ENCODE measurements around the gene STYXL1. TPM values are rescaled to one million over a fixed set of nuclear protein-coding genes. Genes with fewer than 3 reads are reported as not detected.
"Not testable (repeated sequence)": the region's sequence is repeated elsewhere in the genome, so short reads cannot be mapped to it uniquely, and the experiment has no call there.

Gene STYXL1
- total RNA-seq, 2 donors from 2014 or later, result 31.0 to 31.1 TPM

DNA sequence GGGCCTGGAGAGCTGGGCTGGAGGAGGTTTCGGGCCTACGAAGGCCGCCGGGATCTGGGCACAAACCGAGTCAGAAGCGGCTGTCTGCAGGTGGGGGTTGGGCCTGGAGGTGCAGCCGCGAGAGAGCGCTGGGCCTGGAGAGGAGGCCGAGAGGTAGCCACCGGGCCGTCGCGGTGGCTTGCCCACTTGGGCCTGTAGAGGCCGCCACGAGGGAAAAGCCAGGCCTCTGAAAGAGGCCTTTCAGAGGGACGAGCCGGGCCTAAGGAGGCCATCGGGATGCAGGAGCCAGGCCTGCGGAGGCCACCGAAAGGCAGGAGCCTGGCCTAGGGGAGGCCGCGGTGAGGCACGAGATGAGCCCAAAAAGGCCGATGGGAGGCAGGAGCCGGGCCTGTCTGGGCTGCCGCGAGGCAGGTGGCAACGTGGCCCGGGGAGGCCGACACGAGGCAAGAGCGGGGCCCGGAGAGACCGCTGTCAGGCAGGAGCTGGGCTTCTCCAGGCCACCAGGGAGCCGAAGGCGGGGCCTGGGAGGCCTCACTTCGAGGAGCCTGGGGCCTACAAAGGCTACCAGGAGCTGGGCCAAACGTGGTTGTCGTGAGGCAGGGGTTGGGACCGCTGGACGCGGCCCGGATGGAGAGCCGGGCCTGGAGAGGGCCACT lies 25.7 kb upstream of the STYXL1 start:
- ATAC-seq (replicated peaks), result no peak
- Mint-ChIP-seq H3K4me3 (no peak overlapping the region), H3K9me3 (no peaks in the 10 kb centered on the region), H3K4me1 (peaks cover 5% of the 10 kb centered on the region), H3K36me3 (ENCODE audit: low read depth) (no peaks in the 10 kb centered on the region), H3K27me3 (no peaks in the 10 kb centered on the region), H3K27ac (no peak overlapping the region)

DNA sequence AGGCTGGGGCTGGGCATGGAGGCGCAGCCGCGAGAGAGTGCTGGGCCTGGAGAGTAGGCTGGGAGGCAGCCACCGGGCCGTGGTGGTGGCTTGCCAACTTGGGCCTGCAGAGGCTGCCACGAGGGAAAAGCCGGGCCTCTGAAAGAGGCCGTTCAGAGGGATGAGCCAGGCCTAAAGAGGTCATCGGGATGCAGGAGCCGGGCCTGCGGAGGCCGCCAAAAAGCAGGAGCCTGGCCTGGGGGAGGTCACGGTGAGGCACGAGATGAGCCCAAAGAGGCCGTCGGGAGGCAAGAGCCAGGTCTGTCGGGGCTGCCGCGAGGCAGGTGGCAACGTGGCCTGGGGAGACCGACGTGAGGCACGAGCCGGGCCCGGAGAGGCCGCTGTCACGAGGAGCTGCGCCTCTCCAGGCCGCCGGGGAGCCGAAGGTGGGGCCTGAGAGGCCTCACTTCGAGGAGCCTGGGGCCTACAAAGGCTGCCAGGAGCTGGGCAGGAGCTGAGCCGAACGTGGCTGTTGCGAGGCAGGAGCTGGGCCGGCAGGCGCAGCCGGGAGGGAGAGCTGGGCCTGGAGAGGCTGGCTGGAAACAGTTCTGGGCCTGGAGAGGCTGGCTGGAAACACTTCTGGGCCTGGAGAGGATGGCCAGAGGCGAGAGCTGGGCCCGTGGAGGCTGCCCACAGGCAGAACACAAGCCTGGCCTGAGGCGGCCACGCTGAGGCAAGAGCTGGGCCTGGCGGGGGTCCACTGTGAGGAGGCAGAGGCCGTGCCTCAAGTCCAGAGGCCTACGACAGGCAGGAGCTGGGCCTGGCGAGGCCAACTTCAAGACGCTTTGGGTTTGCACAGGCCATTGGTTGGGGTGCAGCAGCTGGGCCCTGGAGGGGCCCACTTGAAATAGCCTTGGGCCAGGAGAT lies 24.7 kb upstream of the STYXL1 start:
- Mint-ChIP-seq H3K4me3 (no peak overlapping the region), H3K9me3 (no peaks in the 10 kb centered on the region), H3K36me3 (ENCODE audit: low read depth) (no peaks in the 10 kb centered on the region), H3K27ac (no peak overlapping the region), H3K27me3 (no peaks in the 10 kb centered on the region), H3K4me1 (peaks cover 5% of the 10 kb centered on the region)
- ATAC-seq (replicated peaks), result no peak

DNA sequence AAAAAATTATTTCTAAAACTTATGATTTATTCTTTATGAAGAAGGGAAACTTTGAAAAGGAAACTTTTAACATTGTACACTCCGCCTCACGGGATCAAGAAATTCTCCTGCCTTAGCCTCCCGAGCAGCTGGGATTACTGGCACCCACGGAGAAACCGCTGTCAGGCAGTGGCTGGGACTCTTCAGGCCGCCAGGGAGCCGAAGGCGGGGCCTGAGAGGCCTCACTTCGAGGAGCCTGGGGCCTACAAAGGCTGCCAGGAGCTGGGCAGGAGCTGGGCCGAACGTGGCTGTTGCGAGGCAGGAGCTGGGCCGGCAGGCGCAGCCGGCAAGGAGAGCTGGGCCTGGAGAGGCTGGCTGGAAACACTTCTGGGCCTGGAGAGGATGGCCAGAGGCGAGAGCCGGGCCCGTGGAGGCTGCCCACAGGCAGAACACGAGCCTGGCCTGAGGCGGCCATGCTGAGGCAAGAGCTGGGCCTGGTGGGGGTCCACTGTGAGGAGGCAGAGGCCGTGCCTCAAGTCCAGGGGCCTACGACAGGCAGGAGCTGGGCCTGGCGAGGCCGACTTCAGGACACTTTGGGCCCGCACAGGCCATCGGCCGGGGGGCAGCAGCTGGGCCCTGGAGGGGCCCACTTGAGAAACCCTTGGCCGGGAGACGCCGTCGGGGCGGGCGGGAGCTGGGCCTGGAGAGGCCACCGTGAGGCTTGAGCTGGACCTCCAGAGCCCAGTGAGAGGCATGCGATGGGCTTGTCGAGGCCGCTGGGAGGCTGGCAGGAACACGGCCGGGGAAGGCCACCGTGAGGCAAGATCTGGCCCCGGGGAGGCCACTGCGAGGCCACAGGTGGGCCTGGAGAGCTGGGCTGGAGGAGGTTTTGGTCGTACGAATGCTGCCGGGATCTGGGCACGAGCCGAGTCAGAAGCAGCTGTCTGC lies 23.8 kb upstream of the STYXL1 start:
- Mint-ChIP-seq H3K27me3 (no peaks in the 10 kb centered on the region), H3K9me3 (no peaks in the 10 kb centered on the region), H3K36me3 (ENCODE audit: low read depth) (peaks cover 5% of the 10 kb centered on the region), H3K4me1 (no peaks in the 10 kb centered on the region), H3K27ac (no peak overlapping the region), H3K4me3 (no peak overlapping the region)
- ATAC-seq (replicated peaks), result no peak

DNA sequence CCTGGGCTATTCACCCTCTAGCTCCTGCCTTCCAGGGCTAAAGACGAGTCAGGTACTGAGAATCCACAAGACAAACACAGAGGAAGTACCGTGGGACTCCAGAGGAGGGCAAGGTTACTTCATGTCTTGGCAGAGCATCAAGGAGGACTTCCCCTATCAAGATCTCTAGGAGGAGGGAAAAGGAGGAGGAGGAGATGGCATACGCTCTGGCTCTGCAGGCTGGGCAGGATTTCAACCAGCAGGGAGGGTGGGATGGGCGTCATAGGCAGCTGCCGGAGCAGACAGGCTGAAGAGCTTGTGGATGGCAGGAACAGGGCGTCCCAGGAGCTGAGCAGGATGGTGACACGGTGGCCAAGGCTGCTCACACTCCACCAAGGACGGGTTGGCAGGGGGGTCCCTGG lies 21.4 kb upstream of the STYXL1 start:
- Mint-ChIP-seq H3K27ac (no peak overlapping the region), H3K4me3 (no peak overlapping the region), H3K27me3 (no peaks in the 10 kb centered on the region), H3K36me3 (ENCODE audit: low read depth) (peaks cover 28% of the 10 kb centered on the region), H3K9me3 (no peaks in the 10 kb centered on the region), H3K4me1 (peaks cover 4% of the 10 kb centered on the region)
- no peak for ATAC-seq (replicated peaks)

DNA sequence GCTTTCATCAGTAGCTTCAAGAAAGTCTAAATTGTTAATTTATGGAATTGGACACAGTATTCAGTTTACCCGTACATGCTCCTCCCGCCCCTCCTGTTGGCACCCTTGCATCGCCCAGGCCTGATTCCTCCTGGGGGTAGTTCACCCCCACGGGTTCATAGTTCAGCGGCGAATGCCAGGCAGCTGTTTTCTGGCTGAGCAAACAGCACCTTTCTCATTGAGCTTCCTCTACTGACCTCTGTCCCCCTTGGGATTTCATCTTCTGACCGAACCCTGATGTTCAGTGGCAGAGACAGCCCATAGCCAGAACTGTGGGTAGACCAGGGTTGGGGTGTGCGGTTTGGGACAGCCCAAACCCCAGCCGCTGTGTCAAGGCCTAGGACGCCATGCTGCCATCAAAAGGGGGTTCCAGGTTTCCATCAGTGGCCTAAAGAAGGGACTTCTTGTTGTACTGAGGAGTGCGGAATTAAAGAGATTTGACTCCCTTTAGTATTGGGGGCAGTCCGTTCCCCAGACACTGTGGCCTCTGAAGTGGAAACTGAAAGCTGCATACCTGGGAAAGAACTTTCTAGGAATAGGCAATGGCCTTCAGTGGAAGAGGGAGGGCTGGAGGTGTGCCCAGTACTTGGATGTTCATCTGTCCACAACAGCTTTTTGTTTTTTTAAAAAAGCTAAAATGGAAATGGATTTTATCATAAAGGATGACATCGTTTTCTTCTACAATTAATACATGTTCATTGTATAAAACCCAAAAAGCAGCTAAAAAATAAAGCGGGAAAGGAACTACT lies 19.1 kb upstream of the STYXL1 start:
- H3K4me3 Mint-ChIP-seq, result no peak overlapping the region
- no peak for ATAC-seq (replicated peaks)
- no peaks in the 10 kb centered on the region for H3K9me3 Mint-ChIP-seq
- H3K27ac Mint-ChIP-seq, result no peak overlapping the region
- no peaks in the 10 kb centered on the region for H3K27me3 Mint-ChIP-seq
- peaks cover 52% of the 10 kb centered on the region for H3K36me3 Mint-ChIP-seq (ENCODE audit: low read depth)
- H3K4me1 Mint-ChIP-seq, result peaks cover 4% of the 10 kb centered on the region

DNA sequence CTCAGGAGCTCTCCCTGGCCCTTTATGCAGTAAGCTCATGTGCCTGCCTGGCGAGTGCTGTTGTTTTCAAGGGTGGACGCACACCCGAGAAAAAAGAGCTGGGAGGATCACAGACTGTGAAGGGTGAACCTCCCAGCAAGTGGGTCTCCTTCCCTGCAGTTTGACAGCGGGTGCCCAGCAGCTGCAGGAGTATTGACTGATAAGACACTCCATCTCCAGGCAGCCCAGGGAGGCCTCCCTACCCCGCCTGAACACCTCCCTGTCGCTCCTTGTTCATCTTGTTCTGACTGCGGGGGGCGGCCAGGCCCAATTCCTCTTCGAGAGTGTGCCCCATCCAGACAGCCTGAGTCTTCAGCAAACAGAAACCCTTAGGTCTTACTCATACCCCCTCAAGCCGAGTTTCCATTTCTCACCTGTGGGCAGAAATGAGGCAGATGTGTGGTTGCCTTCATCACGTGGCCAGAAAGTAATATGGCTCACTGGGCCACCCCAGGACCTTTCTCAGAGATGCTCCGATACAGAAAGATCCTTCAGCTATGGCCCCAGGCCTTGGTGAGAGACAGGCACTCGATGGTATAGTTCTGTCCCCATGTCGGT lies 17.3 kb upstream of the STYXL1 start:
- peak overlapping the region; percentile 74 for H3K27ac Mint-ChIP-seq
- H3K9me3 Mint-ChIP-seq, result no peaks in the 10 kb centered on the region
- H3K4me1 Mint-ChIP-seq, result peaks cover 4% of the 10 kb centered on the region
- ATAC-seq (replicated peaks), result peak; percentile 96
- H3K27me3 Mint-ChIP-seq, result no peaks in the 10 kb centered on the region
- peak overlapping the region; percentile 30 for H3K4me3 Mint-ChIP-seq
- H3K36me3 Mint-ChIP-seq (ENCODE audit: low read depth), result peaks cover 70% of the 10 kb centered on the region

DNA sequence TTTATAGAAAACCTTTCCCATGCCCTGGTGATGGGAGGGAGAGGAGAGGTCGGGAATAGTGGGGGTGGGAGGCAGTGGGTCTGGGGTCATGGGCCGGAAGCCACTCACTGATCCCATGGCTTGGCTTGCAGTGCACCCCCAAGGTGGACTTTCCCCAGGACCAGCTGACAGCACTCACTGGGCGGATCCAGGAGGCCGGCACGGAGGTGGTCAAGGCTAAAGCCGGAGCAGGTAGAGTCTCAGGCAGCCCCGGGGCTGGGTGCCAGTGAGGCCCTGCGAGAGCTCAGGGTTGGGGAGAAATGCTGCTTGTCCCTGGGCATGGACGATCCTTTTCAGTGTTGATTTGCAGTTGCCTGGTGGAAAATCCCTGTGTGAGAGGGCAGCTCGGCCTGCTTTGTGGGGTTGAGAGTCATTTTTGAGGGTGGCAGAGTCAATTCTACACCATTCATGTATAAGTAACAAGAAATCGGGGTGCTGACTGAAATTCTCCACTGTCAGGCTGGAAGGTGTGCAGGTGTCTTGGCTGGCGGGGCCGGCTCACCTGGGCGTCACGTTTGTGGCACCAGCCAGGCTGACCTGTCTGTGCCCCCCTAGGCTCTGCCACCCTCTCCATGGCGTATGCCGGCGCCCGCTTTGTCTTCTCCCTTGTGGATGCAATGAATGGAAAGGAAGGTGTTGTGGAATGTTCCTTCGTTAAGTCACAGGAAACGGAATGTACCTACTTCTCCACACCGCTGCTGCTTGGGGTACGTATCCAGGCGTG lies 16.6 kb upstream of the STYXL1 start:
- H3K4me1 Mint-ChIP-seq, result peaks cover 4% of the 10 kb centered on the region
- ATAC-seq (replicated peaks), result no peak
- no peak overlapping the region for H3K4me3 Mint-ChIP-seq
- peaks cover 77% of the 10 kb centered on the region for H3K36me3 Mint-ChIP-seq (ENCODE audit: low read depth)
- no peaks in the 10 kb centered on the region for H3K27me3 Mint-ChIP-seq
- H3K9me3 Mint-ChIP-seq, result no peaks in the 10 kb centered on the region
- no peak overlapping the region for H3K27ac Mint-ChIP-seq

DNA sequence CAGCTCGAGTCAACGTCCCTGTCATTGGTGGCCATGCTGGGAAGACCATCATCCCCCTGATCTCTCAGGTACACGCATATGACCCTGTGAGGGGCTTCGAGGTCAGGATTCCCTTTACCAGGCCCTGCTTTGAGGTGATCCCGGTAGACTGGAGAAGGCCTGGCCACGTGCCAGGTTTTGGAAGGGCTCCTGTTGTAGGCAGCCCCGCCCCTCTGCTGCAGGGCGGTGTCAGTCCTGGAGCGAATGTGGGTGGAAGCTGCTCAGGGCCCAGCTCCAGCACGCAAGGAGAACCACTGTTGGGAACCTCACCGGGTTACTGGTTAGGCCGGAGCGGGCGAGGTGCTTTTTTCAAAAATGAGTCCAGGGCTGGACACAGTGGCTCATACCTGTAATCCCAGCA lies 15.7 kb upstream of the STYXL1 start:
- Mint-ChIP-seq H3K4me1 (peaks cover 4% of the 10 kb centered on the region), H3K9me3 (no peaks in the 10 kb centered on the region), H3K27me3 (no peaks in the 10 kb centered on the region), H3K4me3 (no peak overlapping the region), H3K36me3 (ENCODE audit: low read depth) (peaks cover 86% of the 10 kb centered on the region), H3K27ac (no peak overlapping the region)
- no peak for ATAC-seq (replicated peaks)

DNA sequence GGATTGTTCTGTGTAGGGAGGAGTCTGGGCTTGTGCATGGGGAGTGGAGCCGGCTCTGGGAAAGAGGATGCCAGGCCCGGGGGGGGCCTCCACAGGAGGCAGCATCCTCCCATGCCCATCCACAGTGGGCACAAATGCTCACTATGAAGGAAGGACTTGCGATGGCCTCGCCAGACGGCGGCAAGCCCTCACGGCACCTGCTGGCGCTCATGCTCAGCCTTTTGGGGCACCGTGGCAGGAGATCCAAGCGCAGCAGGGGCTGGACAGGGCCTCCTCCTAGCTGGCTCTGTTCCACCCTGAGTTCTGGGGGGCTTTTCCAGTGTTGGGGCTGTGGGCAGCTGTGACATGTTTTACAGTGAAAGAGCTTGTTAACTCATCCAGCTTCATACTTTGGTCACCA lies 15.3 kb upstream of the STYXL1 start:
- no peak for ATAC-seq (replicated peaks)
- Mint-ChIP-seq H3K27ac (peak overlapping the region; percentile 37), H3K27me3 (no peaks in the 10 kb centered on the region), H3K36me3 (ENCODE audit: low read depth) (peaks cover 90% of the 10 kb centered on the region), H3K9me3 (no peaks in the 10 kb centered on the region), H3K4me3 (no peak overlapping the region), H3K4me1 (peaks cover 4% of the 10 kb centered on the region)

DNA sequence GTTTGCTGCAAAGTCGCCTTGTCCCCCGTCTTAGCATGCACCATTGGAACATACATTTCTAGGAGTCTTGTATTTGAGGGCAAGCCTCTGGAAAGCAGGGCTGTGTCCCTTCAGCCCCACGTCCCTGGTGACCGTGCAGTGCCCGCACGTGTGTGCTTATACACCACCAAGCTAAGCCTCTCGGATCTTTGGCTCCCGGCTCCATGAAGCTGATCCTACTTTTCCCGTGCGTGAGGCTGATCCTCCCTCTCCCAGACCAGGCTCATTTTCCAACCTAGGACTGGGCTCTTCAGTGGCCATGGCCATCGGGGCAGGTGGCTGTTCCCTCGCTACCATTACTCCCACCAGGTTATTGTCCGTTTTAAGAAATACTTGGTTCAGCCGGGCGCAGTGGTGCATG lies 14.5 kb upstream of the STYXL1 start:
- Mint-ChIP-seq H3K4me1 (peaks cover 4% of the 10 kb centered on the region), H3K36me3 (ENCODE audit: low read depth) (peaks cover 98% of the 10 kb centered on the region), H3K9me3 (no peaks in the 10 kb centered on the region), H3K27ac (peak overlapping the region; percentile 37), H3K4me3 (no peak overlapping the region), H3K27me3 (no peaks in the 10 kb centered on the region)
- no peak for ATAC-seq (replicated peaks)

DNA sequence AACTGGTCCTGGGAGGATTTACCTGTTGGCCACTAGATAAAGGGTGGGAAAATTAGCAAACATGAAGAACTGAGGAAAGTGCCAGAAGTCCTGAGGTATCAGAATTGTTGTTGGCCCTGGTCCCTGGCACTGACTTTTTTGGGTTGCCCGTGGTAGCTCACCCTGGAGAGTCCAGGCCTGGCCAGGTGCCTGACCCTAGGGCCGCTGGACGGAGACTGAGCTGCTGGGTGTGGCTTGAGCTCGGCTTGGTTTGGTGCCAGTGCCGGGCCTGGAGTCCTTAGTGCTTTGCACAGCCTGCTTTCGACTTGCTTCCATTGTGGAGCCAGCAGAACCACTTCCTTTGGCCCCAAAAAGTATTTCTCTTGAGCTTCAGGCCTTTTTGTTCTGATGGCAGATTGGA lies 13.0 kb upstream of the STYXL1 start:
- Mint-ChIP-seq H3K27me3 (no peaks in the 10 kb centered on the region), H3K36me3 (ENCODE audit: low read depth) (peaks cover 100% of the 10 kb centered on the region), H3K4me1 (peaks cover 4% of the 10 kb centered on the region), H3K9me3 (no peaks in the 10 kb centered on the region), H3K4me3 (no peak overlapping the region), H3K27ac (no peak overlapping the region)
- no peak for ATAC-seq (replicated peaks)

DNA sequence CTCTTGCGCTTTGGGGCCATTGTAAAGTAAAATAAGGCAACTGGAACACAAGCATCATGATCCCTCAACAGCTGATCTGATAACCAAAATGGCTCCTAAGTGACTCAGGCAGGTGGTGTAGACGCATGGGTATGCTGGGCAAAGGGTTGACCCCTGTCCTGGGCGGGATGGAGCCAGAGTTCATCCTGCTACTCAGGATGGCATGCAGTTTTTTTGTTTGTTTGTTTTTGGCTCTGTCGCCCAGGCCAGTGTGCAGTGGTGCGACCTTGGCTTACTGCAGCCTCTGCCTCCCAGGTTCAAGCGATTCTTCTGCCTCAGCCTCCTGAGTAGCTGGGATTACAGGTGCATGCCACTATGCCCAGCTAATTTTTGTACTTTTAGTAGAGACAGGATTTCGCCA lies 10.9 kb upstream of the STYXL1 start:
- H3K27me3 Mint-ChIP-seq; H3K27ac Mint-ChIP-seq; H3K4me3 Mint-ChIP-seq; H3K9me3 Mint-ChIP-seq; ATAC-seq (replicated peaks); H3K4me1 Mint-ChIP-seq: not testable (repeated sequence)
- H3K36me3 Mint-ChIP-seq (ENCODE audit: low read depth), result peaks cover 98% of the 10 kb centered on the region

DNA sequence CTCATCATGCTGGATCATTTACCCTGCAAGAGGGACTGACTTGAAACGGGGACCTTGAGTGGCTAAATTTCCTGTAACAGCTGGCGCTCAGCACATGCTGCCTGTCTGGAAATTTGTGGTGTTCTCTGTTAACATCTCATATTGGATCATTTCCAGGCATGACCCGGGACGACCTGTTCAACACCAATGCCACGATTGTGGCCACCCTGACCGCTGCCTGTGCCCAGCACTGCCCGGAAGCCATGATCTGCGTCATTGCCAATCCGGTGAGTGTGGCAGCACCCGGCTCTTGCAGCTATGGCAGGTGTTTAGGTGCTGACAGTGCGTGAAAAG lies 10.0 kb upstream of the STYXL1 start:
- Mint-ChIP-seq H3K27ac (peak overlapping the region; percentile 31), H3K4me1 (peaks cover 3% of the 10 kb centered on the region), H3K27me3 (no peaks in the 10 kb centered on the region), H3K9me3 (no peaks in the 10 kb centered on the region), H3K4me3 (no peak overlapping the region), H3K36me3 (ENCODE audit: low read depth) (peaks cover 98% of the 10 kb centered on the region)
- no peak for ATAC-seq (replicated peaks)

Measured in activated T-helper 17 cell treated with anti-CD3 and anti-CD28 coated beads, Interleukin-2, amount 50 U/mL, for 72 hours (primary cell).